HK-2 (cell line): ENCODE results near the gene PAAF1.

Experiments used
- DNase-seq: peaks from one replicate; pipeline ENCODE4 v3.0.0-alpha.2; 2018; ENCODE audit not compliant: unreplicated experiment

Gene PAAF1, protein sequence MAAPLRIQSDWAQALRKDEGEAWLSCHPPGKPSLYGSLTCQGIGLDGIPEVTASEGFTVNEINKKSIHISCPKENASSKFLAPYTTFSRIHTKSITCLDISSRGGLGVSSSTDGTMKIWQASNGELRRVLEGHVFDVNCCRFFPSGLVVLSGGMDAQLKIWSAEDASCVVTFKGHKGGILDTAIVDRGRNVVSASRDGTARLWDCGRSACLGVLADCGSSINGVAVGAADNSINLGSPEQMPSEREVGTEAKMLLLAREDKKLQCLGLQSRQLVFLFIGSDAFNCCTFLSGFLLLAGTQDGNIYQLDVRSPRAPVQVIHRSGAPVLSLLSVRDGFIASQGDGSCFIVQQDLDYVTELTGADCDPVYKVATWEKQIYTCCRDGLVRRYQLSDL

DNA sequence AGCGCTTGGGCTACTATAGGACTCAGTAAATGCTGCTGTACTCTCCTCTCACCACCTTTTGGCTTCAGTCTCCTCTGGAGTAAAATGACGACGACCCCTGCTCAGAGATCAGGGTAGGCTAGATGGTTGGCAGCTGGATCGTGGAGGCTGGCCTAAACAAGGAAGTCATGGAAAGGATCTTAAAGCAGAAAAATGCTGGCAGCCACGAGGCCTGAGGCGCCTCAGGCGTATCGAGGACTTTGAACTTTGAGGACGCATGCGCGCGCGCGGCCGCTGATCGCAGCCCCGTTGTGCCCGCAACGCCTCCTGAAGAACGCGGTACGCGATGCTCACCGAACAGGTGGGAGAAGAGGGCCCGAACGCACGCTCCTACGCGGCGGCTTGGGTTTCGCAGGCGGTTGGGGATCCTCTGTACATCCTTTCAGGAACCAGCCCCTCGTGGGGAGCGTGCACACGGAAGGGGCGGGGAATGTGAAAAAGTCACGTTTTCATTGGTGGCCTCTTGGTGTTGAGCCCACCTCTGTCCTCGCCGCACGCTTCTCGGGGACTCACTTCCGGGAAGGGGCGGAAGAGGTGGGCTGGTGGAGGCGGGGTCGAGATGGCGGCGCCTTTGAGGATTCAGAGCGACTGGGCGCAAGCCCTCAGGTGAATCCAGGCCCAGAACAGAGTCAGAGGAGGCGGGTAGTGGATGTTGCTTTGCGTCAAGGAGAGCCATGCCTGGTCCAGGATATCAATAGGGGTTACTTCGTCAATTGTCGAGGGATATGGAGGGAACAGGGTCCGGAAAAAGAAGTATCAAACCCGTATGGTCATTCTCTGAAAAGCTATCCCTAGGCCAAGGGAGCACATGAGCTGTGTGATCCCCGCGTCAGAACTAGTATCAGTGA is at the start of gene PAAF1, which contains the start of gene COA4:
TSS of gene PAAF1 (plus strand) at position 576 of the 887 bp plus-strand sequence. CDS start at position 599, 23 bp downstream.
TSS of gene COA4 (minus strand) at position 423 of the 887 bp plus-strand sequence. CDS start 3,468 bp downstream, outside the sequence.
- DNase-seq = peak; percentile 85

DNA sequence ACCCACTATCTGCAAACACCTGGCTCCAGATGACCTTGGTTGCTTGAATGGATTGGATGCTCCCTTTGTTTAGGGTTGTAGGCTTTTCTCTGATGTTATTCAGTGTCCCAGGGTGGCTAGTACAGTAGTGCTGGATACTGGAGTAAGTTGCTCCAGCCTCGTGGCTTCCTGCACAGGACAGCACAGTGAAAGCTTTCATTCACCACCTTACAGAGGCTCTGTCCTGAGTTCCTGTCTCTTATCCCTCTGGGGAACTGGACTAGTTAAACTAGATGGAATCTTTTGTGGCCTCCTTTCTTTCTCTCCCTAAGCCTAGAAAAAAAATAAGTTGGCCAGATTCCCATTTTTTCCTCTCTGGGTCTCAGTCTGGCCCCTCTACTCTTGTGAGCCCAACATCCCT is 46.5 kb upstream of the PAAF1 start:
- no peak for DNase-seq

DNA sequence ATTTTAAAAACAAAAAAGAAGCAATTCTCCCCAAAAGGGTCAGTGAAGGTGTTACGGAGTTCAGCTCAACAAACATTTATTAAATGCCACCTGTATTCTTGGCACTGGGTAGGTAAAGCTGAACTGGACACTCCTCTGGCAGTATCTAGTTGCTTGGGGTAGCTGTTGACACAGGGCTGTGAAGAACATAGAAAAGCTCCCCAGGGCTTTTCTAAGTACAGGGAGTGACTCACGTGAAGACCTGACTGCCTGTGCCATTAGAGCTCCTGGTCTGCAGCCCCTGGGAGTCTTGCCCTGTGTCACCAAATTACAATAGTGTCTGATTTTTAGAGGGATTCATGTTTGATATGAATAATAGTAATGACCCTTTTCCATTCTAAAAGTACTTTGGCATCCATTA is 43.7 kb upstream of the PAAF1 start:
- DNase-seq = no peak

DNA sequence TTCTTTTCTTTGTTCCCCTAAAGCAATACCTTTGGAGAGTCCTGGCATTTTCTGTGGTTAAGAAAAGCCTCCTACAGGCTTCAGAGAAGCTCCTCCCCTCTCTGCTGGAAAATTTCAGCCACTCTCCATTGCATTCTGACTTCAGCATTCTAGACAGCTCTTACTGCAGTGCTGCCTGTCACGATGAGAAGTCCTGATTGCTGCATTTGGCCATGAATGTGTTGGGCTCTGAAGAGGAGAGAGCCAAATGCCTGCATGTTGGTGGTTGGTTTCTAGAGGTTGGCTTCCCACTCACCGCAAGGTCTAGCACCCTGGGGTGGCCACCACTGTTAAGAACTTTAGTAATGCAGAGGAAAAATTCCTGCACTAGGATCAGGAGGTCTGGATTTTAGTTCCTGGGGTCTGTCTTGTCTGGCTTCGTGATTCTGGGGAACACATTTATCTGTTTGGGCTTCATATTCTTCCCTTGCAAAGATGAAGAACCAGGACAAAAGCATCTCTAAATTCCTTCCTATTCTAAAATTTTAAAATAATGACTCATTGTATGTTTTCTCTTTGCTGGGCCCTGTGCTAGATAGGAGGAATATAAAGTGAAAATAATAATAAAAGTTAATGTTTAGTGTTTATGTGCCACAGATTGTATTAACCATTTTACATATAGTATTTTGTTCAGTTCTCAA is 38.2 kb upstream of the PAAF1 start:
- DNase-seq = no peak

DNA sequence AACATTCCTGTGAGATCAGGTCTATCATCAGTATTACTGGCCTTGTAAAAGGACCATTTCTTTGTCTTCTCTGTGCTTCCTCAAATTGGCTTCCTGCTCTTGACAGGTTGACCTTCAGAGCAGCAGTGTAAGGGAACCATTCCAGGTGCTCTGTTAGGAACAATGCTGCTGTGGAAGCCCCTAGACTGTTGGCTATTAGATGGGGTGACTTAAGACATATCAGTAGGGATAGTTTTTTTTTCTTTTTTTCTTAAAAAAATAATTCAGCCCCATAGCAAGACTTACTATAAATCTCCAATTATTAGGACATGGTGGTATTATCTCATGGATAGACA is 37.7 kb upstream of the PAAF1 start:
- DNase-seq = no peak

DNA sequence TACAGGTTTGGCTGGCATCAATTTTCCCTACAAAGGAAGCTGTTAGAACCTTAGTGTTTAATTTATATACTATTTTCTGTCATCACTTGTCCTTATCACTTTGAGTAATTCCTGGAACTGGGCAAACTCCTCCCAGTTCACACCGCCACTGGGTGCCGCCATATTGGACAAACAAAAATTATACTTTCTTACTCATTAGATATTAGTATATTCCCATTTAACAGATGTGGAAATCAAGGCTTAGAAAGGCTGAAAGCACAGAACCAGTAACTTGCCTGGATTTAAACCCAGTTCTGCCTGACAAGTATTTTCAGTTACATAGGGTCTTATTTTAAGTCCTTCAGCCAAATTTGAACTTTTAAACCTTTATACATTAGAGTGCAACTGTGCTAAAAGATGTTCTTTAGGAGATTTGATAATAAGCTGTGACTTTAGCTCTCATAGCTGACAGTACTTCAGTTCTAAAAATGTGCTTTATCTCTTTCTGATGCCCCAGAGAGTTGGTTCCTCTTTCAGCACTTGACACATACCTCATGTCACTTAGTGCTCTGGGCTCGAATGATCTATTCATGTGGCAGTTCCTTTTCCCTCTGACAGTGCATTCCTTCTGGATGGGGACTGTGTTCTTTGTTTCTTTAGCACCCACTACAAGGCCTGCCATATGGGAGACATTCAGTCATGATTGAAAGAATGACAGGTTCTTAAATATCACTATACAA is 25.6 kb upstream of the PAAF1 start:
- DNase-seq = no peak

DNA sequence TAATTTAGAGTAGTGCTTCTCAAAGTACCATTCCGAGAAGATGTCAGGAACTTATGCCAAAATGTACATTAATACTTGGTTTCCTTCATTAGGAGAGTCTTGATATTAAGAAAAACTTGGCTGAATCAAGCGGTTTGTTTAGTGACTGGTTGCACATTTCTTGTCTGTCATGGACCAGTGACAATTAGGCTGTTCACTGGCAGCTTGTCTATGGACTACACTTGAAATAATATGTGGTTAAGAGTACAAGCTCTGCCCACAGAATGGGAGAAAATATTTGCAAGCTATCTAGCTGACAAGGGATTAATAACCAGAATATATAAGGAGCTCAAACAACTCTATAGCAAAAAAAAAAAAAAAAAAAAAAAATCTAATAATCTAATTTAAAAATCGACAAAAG is 24.8 kb upstream of the PAAF1 start:
- no peak for DNase-seq

DNA sequence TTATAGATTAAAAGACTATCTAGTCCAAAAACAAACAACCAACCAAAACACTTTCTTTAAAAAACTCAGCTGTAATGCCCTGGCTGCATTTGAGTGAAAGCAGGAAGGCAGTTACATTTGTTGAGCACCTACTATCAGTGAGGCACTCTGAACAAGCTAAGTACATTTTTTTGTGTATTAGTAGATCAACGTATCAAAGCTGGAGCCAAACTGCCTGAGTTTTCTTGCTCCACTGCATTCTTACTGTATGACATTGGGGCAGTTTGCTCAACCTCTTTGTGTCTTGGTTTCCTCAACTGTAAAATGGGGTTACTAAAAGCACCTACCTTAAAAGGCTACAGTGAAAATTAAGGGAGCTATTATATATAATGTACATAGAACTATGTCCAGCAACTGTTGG is 22.1 kb upstream of the PAAF1 start:
- DNase-seq = no peak

DNA sequence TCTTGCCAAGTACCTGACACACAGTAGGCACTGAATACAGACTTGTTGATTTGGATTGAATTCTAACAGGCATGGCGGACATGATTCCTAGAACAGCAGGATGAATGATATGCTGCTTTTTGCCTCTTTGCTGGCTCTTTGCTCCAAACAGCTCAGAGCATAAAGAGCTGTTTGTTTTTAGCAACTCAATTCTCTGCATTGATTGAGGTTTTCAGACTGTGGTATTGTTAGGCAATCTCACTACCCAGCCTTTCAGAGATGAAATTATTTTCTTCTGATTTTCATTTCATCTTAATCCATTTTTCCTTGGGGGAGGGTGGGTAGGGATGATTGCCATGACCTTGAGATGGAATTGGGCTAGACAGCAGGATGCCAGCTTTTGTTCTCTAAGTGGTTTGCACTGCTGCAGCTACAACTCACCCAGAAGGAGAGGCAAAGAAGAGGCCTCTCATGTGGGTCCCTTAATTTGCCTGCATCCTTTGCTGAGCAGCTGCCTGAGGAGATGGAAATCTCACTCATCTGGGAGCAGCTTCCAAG is 20.7 kb upstream of the PAAF1 start:
- no peak for DNase-seq

DNA sequence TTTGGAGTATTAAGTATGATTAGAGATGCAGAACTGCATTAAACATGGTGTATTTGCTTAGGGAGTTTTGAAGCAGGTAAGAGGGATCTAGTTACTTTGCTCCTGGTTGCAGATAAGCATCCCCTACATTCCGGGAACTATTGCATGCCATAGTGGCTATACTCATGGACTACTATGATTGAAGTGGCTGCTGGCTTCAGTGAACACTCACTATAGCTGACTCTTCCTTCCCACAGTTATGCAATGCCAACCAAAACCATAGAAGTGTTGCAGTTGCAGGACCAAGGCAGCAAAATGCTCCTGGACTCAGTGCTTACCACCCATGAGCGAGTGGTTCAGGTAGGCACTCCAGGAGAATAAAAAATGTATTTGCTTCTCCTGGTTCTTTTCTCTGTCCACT is 17.1 kb upstream of the PAAF1 start:
- DNase-seq = no peak

DNA sequence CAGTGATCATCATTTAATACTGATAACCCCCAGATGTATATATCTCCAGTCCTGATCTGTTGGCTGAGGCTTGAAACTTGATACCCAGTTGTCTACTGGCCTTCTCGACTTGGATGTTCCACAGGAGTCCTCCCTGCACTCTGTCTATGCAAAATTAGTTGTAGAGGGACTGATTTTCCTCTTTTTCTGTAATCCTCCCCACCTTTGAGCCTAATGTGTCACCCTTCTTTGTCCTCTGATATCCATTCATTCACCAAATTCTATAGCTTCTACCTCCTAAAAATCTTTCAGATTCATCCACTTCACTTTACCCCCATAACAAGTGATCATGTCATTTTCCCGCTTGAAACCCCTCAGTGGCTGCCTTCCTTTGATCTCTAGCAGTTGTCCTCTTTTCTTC is 16.6 kb upstream of the PAAF1 start:
- DNase-seq = no peak

DNA sequence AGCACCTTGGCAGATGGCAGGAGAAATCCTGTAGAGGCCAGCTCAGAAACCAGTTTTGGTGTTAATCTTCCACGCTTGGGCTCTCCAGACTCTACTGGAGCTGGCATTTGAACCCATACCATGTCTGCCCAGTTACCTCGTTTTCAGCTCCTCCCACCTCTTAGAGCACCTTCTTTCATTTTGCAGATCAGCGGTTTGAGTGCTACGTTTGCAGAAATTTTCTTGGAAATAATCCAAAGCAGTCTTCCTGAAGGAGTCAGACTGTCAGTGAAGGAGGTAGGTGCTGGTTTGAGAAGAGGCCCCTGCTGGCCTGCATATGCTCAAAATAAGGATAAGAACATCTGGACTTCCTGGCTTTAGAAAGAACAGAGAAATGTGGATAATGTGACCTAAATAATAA is 13.8 kb upstream of the PAAF1 start:
- no peak for DNase-seq

DNA sequence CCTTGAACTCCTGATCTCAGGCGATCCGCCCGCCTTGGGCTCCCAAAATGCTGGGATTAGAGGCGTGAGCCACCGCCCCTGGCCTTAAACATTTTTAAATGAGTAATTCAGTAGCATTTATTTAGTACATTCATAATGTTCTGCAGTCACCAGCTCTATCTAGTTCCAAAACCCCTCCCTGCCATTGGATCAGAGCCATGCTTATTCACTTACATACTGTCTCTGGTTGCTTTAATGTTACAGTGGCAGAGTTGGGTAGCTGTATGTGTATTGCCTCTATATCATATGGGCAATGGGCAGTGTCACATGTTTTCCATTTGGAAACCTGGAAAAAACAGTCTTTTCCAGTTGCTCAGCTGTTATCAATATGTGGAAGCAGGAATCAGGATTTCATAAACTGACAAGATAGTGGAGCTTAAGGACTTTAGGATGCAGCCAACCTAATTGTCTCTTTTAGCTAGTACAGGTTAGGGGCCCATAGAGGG is 10.7 kb upstream of the PAAF1 start:
- no peak for DNase-seq

DNA sequence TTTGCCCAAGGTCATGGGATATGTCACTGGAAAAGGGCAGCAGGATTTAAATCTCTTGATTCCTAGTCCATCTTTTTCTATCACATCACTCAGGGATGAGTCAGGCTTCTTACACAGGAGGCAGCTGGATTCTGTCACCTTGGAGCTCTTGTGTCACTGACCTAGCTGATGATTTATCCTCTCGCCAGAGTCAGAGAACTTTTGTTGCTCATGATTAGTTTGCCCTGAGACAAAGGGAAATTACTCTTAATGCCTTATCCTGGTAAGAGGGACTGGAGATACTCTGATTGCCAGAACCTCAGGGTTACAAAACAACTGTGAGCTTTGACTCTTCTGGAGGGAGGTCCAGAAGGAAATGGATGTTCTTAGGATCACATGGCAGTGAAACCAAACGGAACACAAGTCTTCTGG is 10.2 kb upstream of the PAAF1 start:
- DNase-seq = peak; percentile 36

DNA sequence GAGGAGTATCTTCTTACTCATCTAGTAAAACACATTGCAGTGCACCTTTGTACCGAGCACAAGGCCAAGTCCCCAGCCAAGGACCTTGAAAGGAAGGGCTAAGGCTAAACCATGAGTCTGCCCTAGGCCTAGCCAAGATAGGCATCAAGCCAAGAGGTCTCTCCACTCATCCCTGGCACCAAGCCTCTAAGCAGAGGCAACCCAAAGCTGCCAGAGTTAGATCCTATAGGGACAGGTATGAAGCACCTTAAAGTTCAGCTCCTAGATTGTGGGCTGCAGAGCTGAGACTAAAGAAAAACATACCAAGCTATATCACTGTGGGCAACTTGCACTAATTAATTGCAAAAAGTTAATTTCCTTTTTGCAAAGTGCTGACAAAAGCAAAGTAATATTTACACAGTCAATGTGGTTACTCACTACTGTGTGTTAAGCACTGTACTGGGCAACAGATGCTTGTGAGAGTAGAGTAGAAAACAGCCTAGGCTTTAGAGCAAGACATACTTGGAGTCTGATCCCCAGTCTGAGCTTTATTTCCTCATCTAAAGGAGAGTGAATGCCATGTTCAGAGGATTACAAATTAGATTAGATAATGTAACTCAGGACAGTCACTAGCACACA is 7.4 kb upstream of the PAAF1 start:
- no peak for DNase-seq

DNA sequence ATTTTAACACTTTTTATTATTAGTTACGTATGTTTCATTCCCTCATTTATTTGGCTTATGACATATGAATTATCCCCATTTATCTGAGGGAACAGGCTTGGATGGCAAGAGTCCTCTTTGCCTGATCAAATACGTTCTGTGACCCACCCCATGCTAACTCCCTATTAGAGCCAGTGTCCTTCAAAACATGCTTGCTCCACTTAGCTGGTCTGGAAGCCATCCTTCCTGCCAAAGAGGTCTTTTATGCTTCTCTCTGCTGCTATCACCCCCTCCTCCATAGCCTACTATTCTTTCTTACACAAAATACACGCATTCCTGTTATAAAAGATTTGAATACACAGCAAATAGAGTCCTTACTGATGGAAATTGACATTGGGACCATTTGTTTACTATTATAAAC is 6.5 kb upstream of the PAAF1 start:
- no peak for DNase-seq

DNA sequence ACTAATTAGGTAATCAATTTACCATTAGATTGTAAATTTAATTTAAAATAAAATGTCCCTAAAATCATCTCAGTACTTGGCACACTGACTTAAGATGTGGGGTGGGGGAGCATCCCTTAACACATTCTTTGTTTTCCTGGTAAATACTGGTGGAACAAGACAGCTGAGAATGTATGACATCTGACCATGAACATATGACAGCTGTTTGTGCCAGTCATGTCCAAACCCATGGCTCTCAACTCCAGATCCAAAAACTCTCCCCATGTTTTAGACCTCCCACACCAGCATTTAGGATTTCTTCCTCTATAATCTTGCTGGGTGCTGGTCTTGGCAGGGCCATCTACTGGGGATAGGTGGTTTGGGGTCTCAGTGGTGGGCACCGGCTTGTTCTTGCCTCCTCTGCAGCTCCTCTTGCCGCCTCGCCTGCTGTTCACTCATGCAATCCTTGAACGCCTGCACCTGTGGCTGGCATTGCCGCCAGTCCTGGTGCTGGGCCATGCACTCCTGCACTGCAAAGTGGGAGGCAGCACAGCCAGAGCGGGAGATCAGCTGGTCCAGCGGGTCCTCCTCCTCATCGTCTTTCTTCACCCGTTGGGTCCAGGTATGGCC is 3.9 kb upstream of the PAAF1 start:
- no peak for DNase-seq

DNA sequence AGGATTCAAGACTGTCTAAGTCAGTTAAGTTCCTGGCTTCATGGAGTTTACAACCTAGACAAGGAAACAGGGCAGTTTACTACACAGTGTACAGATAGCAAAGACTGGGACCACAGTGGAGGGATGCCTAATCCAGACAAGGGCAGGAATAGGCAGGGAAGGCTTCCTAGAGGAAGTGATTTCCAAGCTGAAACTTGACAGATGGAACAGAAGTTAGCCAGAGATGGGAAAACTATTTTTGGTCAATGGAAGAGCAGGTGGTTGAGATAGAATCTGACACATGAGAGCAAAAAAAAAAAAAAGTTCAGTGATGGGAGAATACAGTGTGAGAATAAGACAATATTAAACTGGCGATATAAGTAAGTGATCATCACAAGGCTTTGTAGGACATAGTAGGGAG is 1.4 kb upstream of the PAAF1 start:
- no peak for DNase-seq

DNA sequence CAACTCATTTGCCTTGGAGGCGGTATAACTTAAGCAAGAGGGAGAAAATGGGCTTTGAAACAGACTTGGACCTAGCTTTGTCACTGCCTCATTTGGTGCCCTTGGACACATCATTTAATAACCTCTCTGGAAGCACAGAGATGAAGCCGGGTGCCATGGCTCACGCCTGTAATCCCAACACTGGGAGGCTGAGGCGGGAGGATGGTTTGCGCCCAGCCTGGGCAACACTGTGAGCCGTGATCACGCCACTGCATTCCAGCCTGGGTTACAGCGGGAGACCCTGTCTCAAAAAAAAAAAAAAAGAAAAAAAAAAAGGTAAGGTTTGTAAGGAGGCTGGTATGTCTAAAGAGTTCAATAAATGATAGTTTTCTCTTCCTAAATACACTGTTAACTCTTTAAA is 959 bp upstream of the PAAF1 start:
- DNase-seq = no peak

DNA sequence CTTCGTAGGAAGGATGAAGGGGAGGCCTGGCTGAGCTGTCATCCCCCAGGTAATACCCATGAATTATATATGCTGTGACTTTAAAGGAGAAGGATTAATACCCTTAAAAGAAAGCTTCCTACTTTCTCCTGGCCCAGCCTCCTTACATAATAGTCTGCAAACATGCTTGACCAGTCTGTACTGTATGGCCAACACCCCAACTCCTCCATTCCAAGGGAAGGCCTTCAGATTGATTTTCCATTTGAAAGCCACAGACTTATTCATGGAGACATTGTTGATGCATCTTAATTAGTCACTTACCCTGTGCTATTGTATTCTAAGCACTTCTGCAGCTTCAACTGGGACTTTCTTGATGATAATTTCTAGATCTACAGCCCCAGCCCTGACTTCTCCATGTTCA is 2.0 kb downstream of the PAAF1 start:
- DNase-seq = no peak
